Glutamatergic neuron (in vitro differentiated cells): ENCODE results near the gene XPC. TPM values are rescaled to one million over a fixed set of nuclear protein-coding genes. Genes with fewer than 3 reads are reported as not detected.
A peak's percentile ranks its signal among the peaks of the same experiment; 100 is the strongest.

Source experiments
- DNase-seq: peaks from one replicate; pipeline ENCODE4 v3.0.0; 2022
- H3K27ac Mint-ChIP-seq: one replicate; pipeline ENCODE4 v1.8.0; 2020; ENCODE audit warnings: mild to moderate bottlenecking, mixed read lengths, inconsistent platforms; ENCODE audit not compliant: unreplicated experiment
- H3K27me3 Mint-ChIP-seq: one replicate; pipeline ENCODE4 v1.8.0; 2020; ENCODE audit warnings: mild to moderate bottlenecking, moderate library complexity, mixed read lengths, inconsistent platforms; ENCODE audit not compliant: unreplicated experiment
- H3K36me3 Mint-ChIP-seq: one replicate; pipeline ENCODE4 v1.8.0; 2020; ENCODE audit warnings: mild to moderate bottlenecking, mixed read lengths, inconsistent platforms; ENCODE audit not compliant: unreplicated experiment
- H3K4me1 Mint-ChIP-seq: one replicate; pipeline ENCODE4 v1.8.0; 2020; ENCODE audit warnings: mild to moderate bottlenecking, low read depth, mixed read lengths, inconsistent platforms; ENCODE audit not compliant: unreplicated experiment
- H3K4me3 Mint-ChIP-seq: one replicate; pipeline ENCODE4 v1.8.0; 2020; ENCODE audit warnings: mild to moderate bottlenecking, mixed read lengths, inconsistent platforms; ENCODE audit not compliant: unreplicated experiment
- H3K9me3 Mint-ChIP-seq: one replicate; pipeline ENCODE4 v1.8.0; 2020; ENCODE audit warnings: mild to moderate bottlenecking, moderate library complexity, mixed read lengths, inconsistent platforms; ENCODE audit not compliant: unreplicated experiment
- CTCF ChIP-seq: fragments of 200-600 bp; sonication (generic); IDR thresholded peaks from one replicate; pipeline ENCODE4 v1.5.0; 2021; ENCODE audit not compliant: partially characterized antibody, unreplicated experiment
- total RNA-seq: library from RNA; stranded (reverse); fragmentation: NEBNext Ultra II Directional; extraction: Animal tissue kit (Norgen Biotek cat#: 25700); gene quantifications from one replicate; pipeline ENCODE4 v1.2.1, GENCODE V29; 2021; ENCODE audit not compliant: unreplicated experiment

The XPC gene
- total RNA-seq, 1 donor from 2014 or later = 39.5 TPM

DNA sequence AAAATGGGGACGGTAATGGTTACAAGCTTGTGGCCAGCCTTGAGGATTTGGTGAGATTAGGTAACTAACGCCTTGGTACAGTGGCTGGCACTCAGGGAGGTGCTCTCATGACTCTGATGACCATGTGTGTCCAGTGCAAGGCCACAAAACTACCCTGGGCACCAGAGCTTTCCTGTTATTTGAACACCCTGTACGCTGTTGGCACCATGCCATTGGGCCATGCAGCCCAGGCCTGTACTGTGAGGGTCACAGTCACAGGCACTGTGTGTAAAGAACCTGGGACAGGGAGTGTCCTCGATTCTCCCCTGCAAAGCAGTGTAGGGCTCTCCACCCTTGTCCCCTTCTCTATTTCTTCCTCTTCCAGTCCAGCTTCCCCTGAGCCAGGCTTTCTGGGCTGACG, 47.3 kb downstream of the XPC start:
- TF ChIP-seq CTCF = no peak
- peak overlapping the region; percentile 73 for H3K27ac Mint-ChIP-seq
- peaks cover 14% of the 10 kb centered on the region for H3K36me3 Mint-ChIP-seq
- H3K9me3 Mint-ChIP-seq = no peaks in the 10 kb centered on the region
- DNase-seq = no peak
- H3K27me3 Mint-ChIP-seq = peaks cover 5% of the 10 kb centered on the region
- H3K4me1 Mint-ChIP-seq = peaks cover 4% of the 10 kb centered on the region
- no peak overlapping the region for H3K4me3 Mint-ChIP-seq

DNA sequence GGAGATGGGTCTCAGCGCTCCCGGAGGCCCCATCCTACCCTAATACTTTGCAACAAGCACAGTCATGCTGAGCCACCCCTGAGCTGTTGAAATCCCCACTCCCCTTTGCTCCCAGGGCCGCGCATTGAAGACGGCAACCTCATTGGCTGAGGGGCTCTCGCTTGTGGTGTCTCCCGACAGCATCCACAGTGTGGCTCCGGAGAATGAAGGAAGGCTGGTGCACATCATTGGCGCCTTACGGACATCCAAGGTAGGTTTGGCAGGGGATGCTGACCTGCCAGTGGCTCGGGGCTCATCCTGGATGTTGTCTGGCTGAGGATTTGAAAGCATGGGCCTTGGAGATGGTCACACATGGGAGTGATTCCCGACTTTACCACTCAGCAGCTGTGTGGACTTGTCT, 47.7 kb downstream of the XPC start:
- Mint-ChIP-seq H3K36me3 (peaks cover 14% of the 10 kb centered on the region), H3K9me3 (no peaks in the 10 kb centered on the region), H3K27me3 (peaks cover 5% of the 10 kb centered on the region), H3K4me1 (peaks cover 4% of the 10 kb centered on the region), H3K4me3 (no peak overlapping the region), H3K27ac (no peak overlapping the region)
- TF ChIP-seq CTCF = no peak
- DNase-seq = no peak

GRCh38 chr3:14130230-14130629, 48.2 kb downstream of the XPC start:
- H3K4me3 Mint-ChIP-seq = no peak overlapping the region
- H3K36me3 Mint-ChIP-seq = peaks cover 14% of the 10 kb centered on the region
- H3K27me3 Mint-ChIP-seq = peaks cover 7% of the 10 kb centered on the region
- H3K9me3 Mint-ChIP-seq = peaks cover 3% of the 10 kb centered on the region
- H3K4me1 Mint-ChIP-seq = peaks cover 4% of the 10 kb centered on the region
- TF ChIP-seq CTCF = no peak
- H3K27ac Mint-ChIP-seq = no peak overlapping the region
- no peak for DNase-seq

GRCh38 chr3:14129296-14129695, 49.1 kb downstream of the XPC start:
- Mint-ChIP-seq H3K27ac (no peak overlapping the region), H3K36me3 (peaks cover 14% of the 10 kb centered on the region)
- DNase-seq = no peak

DNA sequence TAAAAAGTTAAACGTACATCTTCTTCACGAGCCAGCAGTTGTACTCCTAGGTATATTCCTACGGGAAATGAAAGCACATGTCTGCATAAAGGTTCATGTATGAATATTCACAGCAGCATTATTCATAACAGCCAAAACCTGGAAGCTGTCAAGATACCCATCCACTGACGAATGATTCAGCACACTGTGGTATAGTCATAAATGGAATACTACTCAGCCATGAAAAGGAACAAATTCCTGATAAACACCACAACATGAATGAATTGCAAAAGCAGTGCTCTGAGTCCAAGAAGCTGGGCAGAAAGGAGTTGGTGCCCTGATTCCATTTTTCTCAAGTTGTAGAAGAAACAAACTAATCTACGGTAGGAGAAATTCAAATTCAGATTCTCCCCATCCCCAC, 49.7 kb downstream of the XPC start:
- no peak for TF ChIP-seq CTCF
- Mint-ChIP-seq H3K4me1 (peaks cover 4% of the 10 kb centered on the region), H3K9me3 (peaks cover 4% of the 10 kb centered on the region), H3K36me3 (peaks cover 14% of the 10 kb centered on the region), H3K4me3 (peak overlapping the region; percentile 31), H3K27me3 (peaks cover 6% of the 10 kb centered on the region), H3K27ac (no peak overlapping the region)
- DNase-seq = no peak

More at GRCh38 chr3:14129296-14129695, 49.1 kb downstream of the XPC start:
- TF ChIP-seq CTCF = no peak
- Mint-ChIP-seq H3K4me3 (no peak overlapping the region), H3K9me3 (peaks cover 4% of the 10 kb centered on the region), H3K27me3 (peaks cover 8% of the 10 kb centered on the region), H3K4me1 (peaks cover 4% of the 10 kb centered on the region)
